ENCODE measurements around the gene KIF4B.
A peak's percentile ranks its signal among the peaks of the same experiment; 100 is the strongest.
"Not testable (repeated sequence)": the region's sequence is repeated elsewhere in the genome, so short reads cannot be mapped to it uniquely, and the experiment has no call there.

KIF4B gene

GRCh38 chr5:155013526-155013925 lies at the start of gene KIF4B:
Gene KIF4B (plus strand): TSS chr5:155013755. CDS start chr5:155013860, 105 bp downstream.
- DNase-seq (ENCODE audit: low spot score) = no peak

GRCh38 chr5:154966081-154966841 lies 47.3 kb upstream of the KIF4B start:
- no peak for DNase-seq (ENCODE audit: low spot score)

- DNase-seq (ENCODE audit: low spot score) = no peak
These were observed 46.7 kb upstream of the KIF4B start for GRCh38 chr5:154966874-154967273.

- DNase-seq (ENCODE audit: low spot score) = no peak
These were observed 46.0 kb upstream of the KIF4B start for GRCh38 chr5:154967421-154968024.

- DNase-seq (ENCODE audit: low spot score) = no peak
These were observed 44.6 kb upstream of the KIF4B start for GRCh38 chr5:154968953-154969352.

GRCh38 chr5:154970759-154971158 lies 42.8 kb upstream of the KIF4B start:
- no peak for DNase-seq (ENCODE audit: low spot score)

- DNase-seq (ENCODE audit: low spot score) = no peak
These were observed 42.1 kb upstream of the KIF4B start for GRCh38 chr5:154971501-154971900.

- peak; percentile 22 for DNase-seq (ENCODE audit: low spot score)
These were observed 41.0 kb upstream of the KIF4B start for GRCh38 chr5:154972476-154973080.

- DNase-seq (ENCODE audit: low spot score) = not testable (repeated sequence)
These were observed 37.5 kb upstream of the KIF4B start for GRCh38 chr5:154976082-154976481.

- DNase-seq (ENCODE audit: low spot score) = no peak
These were observed 36.1 kb upstream of the KIF4B start for GRCh38 chr5:154977409-154977808.

GRCh38 chr5:154978294-154978693 lies 35.3 kb upstream of the KIF4B start:
- not testable (repeated sequence) for DNase-seq (ENCODE audit: low spot score)

- no peak for DNase-seq (ENCODE audit: low spot score)
These were observed 28.5 kb upstream of the KIF4B start for GRCh38 chr5:154984946-154985516.

- DNase-seq (ENCODE audit: low spot score) = no peak
These were observed 27.4 kb upstream of the KIF4B start for GRCh38 chr5:154986151-154986550.

GRCh38 chr5:154989626-154990025 lies 23.9 kb upstream of the KIF4B start:
- DNase-seq (ENCODE audit: low spot score) = no peak

GRCh38 chr5:154993461-154993860 lies 20.1 kb upstream of the KIF4B start:
- DNase-seq (ENCODE audit: low spot score) = no peak

GRCh38 chr5:154995679-154996078 lies 17.9 kb upstream of the KIF4B start:
- DNase-seq (ENCODE audit: low spot score) = no peak

- DNase-seq (ENCODE audit: low spot score) = no peak
These were observed 15.8 kb upstream of the KIF4B start for GRCh38 chr5:154997746-154998145.

GRCh38 chr5:154999865-155000264 lies 13.7 kb upstream of the KIF4B start:
- no peak for DNase-seq (ENCODE audit: low spot score)

GRCh38 chr5:155001523-155001922 lies 12.0 kb upstream of the KIF4B start:
- no peak for DNase-seq (ENCODE audit: low spot score)

- not testable (repeated sequence) for DNase-seq (ENCODE audit: low spot score)
These were observed 10.8 kb upstream of the KIF4B start for GRCh38 chr5:155002722-155003121.

- no peak for DNase-seq (ENCODE audit: low spot score)
These were observed 9.3 kb upstream of the KIF4B start for GRCh38 chr5:155004138-155004744.

GRCh38 chr5:155006265-155006664 lies 7.3 kb upstream of the KIF4B start:
- DNase-seq (ENCODE audit: low spot score) = not testable (repeated sequence)
